ENCODE data around the gene NPIPA1. TPM values are rescaled to one million over a fixed set of nuclear protein-coding genes. Genes with fewer than 3 reads are reported as not detected.
A peak's percentile ranks its signal among the peaks of the same experiment; 100 is the strongest.
"Not testable (repeated sequence)": the region's sequence is repeated elsewhere in the genome, so short reads cannot be mapped to it uniquely, and the experiment has no call there.

NPIPA1 gene
- total RNA-seq, 4 donors from 2014 or later = 69.6 to 118 (median 85.0) TPM

- DNase-seq (ENCODE audit: extremely low spot score) = no peak
- intact Hi-C loops (cut with DNase I) = no loop called here
- TF ChIP-seq POLR2A (IDR thresholded peaks at IDR 0.05; ENCODE audit: low read depth) = no peak
- no peak for TF ChIP-seq EP300 (IDR thresholded peaks at IDR 0.05)
- TF ChIP-seq CTCF (IDR thresholded peaks at IDR 0.05) = no peak
- TF ChIP-seq POLR2AphosphoS5 (IDR thresholded peaks at IDR 0.05) = no peak
- H3K27me3 ChIP-seq = no peaks in the 10 kb centered on the region
- H3K36me3 ChIP-seq = no peaks in the 10 kb centered on the region
- H3K9me3 ChIP-seq = no peaks in the 10 kb centered on the region
- peaks cover 0 to 4% (median 0%) of the 10 kb centered on the region in 4 donors for H3K4me1 ChIP-seq
- H3K27ac ChIP-seq (replicated peaks in 1 of 4) = no peak overlapping the region
- no peak overlapping the region for H3K4me3 ChIP-seq
- WGBS = 77% methylated on average over 7 of the region's 7 CpGs
Observed at GRCh38 chr16:14958970-14959369, 21.7 kb downstream of the NPIPA1 start.

- H3K27me3 ChIP-seq = no peaks in the 10 kb centered on the region
- H3K4me1 ChIP-seq = no peaks in the 10 kb centered on the region
- 90% methylated on average over 11 of the region's 11 CpGs for WGBS
- intact Hi-C loops (cut with DNase I) = no loop called here
- no peaks in the 10 kb centered on the region for H3K36me3 ChIP-seq
- no peak for TF ChIP-seq CTCF (IDR thresholded peaks at IDR 0.05)
- no peak for TF ChIP-seq POLR2A (IDR thresholded peaks at IDR 0.05; ENCODE audit: low read depth)
- TF ChIP-seq POLR2AphosphoS5 (IDR thresholded peaks at IDR 0.05) = no peak
- TF ChIP-seq EP300 (IDR thresholded peaks at IDR 0.05) = no peak
- no peaks in the 10 kb centered on the region for H3K9me3 ChIP-seq
- no peak overlapping the region for H3K27ac ChIP-seq (replicated peaks in 1 of 4)
- no peak for DNase-seq (ENCODE audit: extremely low spot score)
- H3K4me3 ChIP-seq = no peak overlapping the region
Observed at GRCh38 chr16:14961405-14962186, 24.4 kb downstream of the NPIPA1 start.

- no peak for TF ChIP-seq CTCF (IDR thresholded peaks at IDR 0.05)
- H3K4me3 ChIP-seq = no peak overlapping the region
- WGBS = 72% methylated on average over 8 of the region's 8 CpGs
- no peak overlapping the region for H3K27ac ChIP-seq (replicated peaks in 1 of 4)
- no peaks in the 10 kb centered on the region for H3K9me3 ChIP-seq
- no peaks in the 10 kb centered on the region for H3K27me3 ChIP-seq
- no peaks in the 10 kb centered on the region for H3K36me3 ChIP-seq
- DNase-seq (ENCODE audit: extremely low spot score) = no peak
- intact Hi-C loops (cut with DNase I) = no loop called here
- H3K4me1 ChIP-seq = no peaks in the 10 kb centered on the region
Observed at GRCh38 chr16:14963281-14964173, 26.3 kb downstream of the NPIPA1 start.

- Histone ChIP-seq H3K4me3 (no peak overlapping the region), H3K27me3 (no peaks in the 10 kb centered on the region), H3K36me3 (peaks cover 0 to 5% (median 0%) of the 10 kb centered on the region in 4 donors), H3K27ac (replicated peaks in 1 of 4) (no peak overlapping the region), H3K4me1 (no peaks in the 10 kb centered on the region), H3K9me3 (no peaks in the 10 kb centered on the region)
- intact Hi-C loops (cut with DNase I) = no loop called here
- TF ChIP-seq EP300 (IDR thresholded peaks at IDR 0.05) (no peak), CTCF (IDR thresholded peaks at IDR 0.05) (no peak), POLR2A (IDR thresholded peaks at IDR 0.05; ENCODE audit: low read depth) (no peak), POLR2AphosphoS5 (IDR thresholded peaks at IDR 0.05) (no peak)
- DNase-seq (ENCODE audit: extremely low spot score) = no peak
- WGBS = 88% methylated on average over 17 of the region's 17 CpGs
Observed at GRCh38 chr16:14965328-14965727, 28.1 kb downstream of the NPIPA1 start.

DNA sequence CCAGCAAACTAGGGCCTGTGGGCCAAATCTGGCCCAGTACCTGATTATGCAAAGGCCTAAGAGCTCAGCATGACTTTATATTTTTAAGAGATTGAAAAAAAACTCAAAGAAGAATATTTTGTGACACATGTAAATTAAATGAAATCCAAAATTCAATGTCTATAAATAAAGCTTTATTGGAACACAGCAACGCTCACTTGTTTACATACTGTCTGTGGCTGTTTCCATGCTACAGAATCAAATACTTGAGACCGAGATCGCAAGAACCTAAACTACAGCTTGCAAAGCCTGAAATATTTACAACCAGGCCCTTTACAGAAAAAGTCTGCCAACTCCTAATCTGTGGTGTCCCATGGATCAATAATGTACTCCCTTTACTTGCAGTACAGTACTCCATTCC, 32.6 kb downstream of the NPIPA1 start:
- 91% methylated on average over 3 of the region's 3 CpGs for WGBS
- intact Hi-C loops (cut with DNase I); H3K9me3 ChIP-seq; H3K27ac ChIP-seq (replicated peaks in 1 of 4); H3K4me3 ChIP-seq; DNase-seq (ENCODE audit: extremely low spot score); H3K36me3 ChIP-seq; H3K27me3 ChIP-seq; H3K4me1 ChIP-seq: not testable (repeated sequence)

DNA sequence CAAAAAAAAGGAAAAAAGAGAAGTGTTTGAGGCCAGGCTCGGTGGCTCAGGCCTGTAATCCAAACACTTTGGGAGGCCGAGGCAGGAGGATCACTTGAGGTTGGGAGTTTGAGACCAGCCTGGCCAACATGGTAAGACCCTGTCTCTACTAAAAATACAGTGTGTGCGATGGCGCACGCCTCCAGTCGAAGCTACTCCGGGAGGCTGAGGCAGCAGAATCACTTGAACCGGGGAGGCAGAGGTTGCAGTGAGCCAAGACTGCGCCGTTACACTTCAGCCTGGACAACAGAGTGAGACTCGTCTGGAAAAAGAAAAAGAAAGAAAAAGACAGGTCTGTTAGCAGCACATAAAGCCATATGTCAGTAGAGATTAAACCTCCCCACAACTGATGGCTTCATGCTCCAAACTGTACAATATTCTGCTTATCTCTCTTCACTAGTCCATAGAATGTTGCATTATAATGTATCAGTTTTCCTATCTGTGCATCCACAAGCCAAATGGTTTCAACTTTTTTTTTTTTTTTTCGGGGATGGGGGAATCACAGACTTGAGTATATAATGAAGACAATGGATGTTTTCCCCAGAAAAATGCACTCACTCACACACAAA, 34.5 kb downstream of the NPIPA1 start:
- H3K27ac ChIP-seq (replicated peaks in 1 of 4); H3K4me3 ChIP-seq; H3K9me3 ChIP-seq; DNase-seq (ENCODE audit: extremely low spot score); H3K27me3 ChIP-seq; H3K36me3 ChIP-seq; intact Hi-C loops (cut with DNase I): not testable (repeated sequence)
- 93% methylated on average over 12 of the region's 12 CpGs for WGBS
- H3K4me1 ChIP-seq = peaks cover 10 to 19% (median 15%) of the 10 kb centered on the region in 4 donors

DNA sequence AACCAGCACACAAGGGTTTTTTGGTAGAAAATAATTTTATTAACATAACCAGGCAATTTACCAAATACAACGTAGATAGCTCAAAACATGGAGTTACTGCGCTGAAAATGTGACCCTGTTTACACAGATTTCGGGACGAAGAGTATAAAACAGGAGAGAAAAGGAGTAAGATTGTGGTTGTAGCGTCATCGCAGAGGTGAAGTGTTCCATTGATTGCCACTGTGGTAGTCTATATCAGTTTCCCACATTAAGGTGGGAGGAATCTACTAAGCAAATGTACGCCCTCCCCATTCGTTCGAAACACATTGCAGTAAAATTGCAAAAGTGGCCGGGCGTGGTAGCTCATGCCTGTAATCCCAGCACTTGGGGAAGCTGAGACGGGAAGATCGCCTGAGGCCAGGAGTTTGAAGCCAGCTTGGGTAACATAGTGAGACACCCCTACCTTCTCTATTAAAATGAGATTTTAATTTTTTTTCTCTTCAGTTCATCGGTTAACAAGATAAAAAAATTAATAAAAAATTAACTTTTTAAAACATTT, 36.6 kb downstream of the NPIPA1 start:
- H3K9me3 ChIP-seq; H3K27me3 ChIP-seq; DNase-seq (ENCODE audit: extremely low spot score); intact Hi-C loops (cut with DNase I): not testable (repeated sequence)
- Histone ChIP-seq H3K36me3 (peaks cover 0 to 17% (median 0%) of the 10 kb centered on the region in 4 donors), H3K4me1 (peaks cover 10 to 27% (median 19%) of the 10 kb centered on the region in 4 donors), H3K27ac (replicated peaks in 1 of 4) (peak overlapping the region in 3 of 4 donors; percentile 88 to 95 (median 95)), H3K4me3 (peak overlapping the region; percentile 68 to 95 (median 83))
- WGBS = 68% methylated on average over 14 of the region's 14 CpGs

All from esophagus muscularis mucosa (tissue), 4 donors.